GM19468 (cell line): Measurements from ENCODE around the gene NLGN1.

Source experiments
- ATAC-seq: cut with Tn5 transposase; IDR thresholded peaks from one replicate; pipeline ENCODE4 v1.9.1; 2021; ENCODE audit warnings: mild to moderate bottlenecking, moderate library complexity, moderate number of reproducible peaks; ENCODE audit not compliant: unreplicated experiment; ENCODE audit errors: extremely low read depth

The NLGN1 gene

GRCh38 chr3:174285242-174285864, 887.8 kb downstream of the NLGN1 start:
- ATAC-seq: no peak

DNA sequence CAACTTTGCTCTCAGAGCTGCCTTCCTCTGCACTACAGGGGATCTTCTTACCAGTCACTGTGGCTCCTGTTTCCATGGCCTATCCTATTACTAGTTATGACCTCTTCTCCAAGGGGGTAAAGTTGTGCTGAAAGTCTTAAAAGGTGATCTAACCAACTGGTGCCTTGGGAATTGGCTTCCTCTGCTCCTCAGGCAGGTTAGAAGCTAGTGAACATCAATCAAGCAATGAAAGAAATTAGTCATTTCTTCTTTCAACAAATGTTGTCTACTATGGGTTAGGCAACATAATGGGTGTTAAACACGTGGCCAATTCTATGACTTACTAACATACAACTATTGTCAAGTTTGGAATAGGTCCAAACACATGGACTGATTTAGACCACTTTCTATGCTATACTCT, 890.2 kb downstream of the NLGN1 start:
- ATAC-seq: no peak

GRCh38 chr3:174294616-174295015, 897.1 kb downstream of the NLGN1 start:
- ATAC-seq: no peak

DNA sequence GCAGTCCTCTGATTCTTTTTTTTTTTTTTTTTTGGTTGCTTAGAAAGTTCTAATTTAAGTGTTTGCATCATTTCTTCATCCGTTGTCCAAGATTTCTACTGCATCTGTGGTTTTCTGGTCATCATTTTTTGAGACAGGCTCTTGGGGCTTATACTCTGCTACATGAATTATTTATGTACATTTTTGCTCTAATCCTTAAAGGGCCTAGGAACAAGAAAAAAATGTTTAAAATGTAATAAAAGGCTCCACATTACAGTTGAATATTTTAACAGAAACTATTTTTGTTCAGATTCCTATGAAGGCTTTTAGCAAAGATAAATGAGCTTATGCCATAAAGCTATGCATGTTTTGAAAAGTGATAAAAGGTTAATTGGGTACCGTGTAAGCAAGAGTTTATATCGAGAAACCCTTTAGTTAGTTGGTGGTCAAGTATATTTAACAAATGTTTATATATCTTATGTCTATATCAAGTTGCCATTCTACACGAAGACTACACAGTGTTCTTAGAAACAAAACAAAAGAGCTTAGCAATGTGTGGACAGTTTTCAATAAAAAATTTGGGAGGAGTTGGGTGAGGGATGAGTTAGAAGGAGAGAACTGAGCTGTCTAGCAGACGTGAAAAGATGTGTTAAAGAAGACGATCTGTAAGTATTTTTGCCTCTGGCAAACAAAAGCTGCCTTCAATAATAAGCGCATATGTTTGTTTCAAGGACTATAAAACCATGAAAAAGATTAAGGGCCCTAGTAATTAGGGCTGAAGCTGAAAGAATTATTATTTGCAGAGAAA, 898.0 kb downstream of the NLGN1 start:
- ATAC-seq: no peak

DNA sequence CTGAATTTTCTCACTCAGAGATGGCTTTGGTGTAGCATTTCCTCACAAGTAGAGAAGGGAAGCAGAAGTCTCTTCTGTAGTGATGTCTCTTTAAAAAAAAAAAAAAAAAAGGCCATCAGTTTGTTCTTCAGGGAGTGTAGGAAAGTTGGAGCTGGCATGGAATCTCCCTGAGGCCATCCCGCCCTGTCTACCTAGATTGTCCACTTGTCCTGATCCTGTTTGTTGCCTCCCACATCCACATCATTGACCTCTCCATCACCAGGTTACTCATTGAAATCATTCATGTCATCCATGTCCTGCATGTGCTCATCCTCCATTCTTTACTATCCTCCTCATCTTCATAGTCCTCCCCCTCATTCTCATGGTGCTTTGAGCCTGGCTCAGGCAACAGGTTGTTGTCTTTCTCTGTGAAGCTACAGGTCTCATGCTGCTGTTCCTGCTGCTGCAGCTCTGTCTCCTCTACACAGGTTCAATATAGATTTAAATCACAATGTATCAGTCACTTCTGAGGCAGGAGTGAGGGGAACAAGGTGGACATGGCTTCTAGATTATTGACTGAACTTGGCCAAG, 905.3 kb downstream of the NLGN1 start:
- no peak for ATAC-seq

DNA sequence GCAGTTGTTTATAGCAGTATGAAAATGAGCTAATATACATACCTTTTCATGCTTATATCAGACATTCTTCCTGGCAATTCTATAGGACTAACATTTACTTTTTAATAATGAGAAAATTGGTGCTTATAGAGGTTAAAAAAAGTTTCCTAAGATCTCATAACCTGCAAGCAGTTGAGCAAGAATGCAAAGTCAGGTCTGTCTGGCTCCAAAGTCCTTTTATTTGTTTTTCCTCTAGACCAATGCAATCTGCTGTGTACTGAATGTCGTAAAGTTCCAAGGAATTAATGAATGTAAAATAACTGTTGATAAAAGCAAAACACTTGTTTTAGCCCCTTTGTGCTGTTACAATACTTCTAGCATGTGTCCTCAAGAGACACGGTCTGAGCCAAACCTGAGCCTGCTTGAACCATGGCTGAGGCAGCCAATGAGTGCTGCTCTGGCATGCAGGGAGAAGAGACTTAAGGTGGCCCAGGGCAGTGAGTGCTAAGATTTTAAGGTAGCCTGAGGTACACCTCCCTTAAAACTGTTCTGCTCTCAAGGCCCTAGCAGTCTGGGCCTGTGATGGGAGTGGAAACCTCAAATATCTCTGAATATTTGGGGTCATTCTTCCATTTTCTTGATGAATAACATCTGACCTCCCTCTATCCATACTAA, 906.5 kb downstream of the NLGN1 start:
- no peak for ATAC-seq

GRCh38 chr3:174308736-174309135, 911.2 kb downstream of the NLGN1 start:
- no peak for ATAC-seq

DNA sequence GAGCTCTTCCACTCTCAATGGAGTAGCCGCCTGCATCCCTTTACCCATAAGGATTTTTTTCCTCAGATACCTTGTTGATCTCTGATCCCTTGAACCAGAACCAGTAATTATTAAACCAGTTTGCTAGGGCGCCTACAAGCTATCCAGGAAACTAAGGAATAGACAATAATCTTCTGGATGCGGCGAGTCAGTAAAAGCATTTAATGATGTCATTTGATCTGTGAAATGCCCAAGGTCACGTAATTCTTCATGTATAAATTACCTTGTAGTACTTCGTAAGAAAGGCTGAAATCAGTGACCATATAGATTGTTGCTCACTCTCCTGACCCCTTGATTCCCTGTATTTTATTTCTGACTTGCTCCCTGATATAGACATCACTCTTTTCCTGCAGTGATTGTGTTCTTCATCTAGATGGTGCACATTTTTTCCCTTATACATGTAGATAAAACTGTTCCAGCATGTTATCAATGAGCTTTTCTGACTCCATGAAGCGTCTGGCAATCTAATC, 913.0 kb downstream of the NLGN1 start:
- ATAC-seq: no peak

DNA sequence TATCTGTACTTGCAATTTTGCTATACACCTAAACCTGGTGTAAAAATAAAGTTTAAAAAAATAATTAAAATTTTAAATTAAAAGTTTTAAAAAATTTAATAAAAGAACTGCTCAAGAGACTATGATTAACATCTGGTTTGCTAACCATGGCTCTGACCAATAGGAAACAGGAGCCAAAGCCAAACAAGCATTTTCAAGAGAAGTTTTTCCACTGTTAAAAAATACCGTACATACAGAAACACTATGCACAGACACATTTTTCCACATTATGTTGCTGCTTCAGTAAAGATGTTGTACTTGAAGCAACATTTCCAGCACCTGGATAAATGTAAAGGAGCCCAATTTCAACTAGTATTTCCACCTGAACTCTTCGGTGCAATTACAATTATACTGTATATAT, 917.7 kb downstream of the NLGN1 start:
- ATAC-seq: no peak

- no peak for ATAC-seq
These were observed 919.5 kb downstream of the NLGN1 start for GRCh38 chr3:174317005-174317404.

- no peak for ATAC-seq
These were observed 920.6 kb downstream of the NLGN1 start for GRCh38 chr3:174318181-174318580.

GRCh38 chr3:174321548-174321947, 924.0 kb downstream of the NLGN1 start:
- no peak for ATAC-seq

DNA sequence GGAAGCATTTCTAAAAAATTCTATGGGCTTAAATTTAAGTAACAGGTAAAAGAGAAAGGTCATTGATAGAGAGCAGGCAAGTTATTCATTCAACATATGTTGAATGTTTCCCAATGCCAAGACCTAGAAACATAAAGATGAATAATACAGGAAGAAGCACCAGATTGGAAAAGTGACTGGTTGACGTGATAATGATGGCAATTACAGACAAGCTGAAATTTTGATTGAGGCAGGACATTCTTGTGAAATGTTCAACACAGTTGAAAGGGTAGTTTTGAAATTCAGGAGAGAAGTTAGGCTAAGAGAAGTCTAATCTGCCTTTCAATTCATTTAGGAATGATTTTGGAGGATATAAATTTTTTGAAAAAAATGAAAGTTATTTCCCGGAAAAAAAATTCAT, 925.2 kb downstream of the NLGN1 start:
- ATAC-seq: no peak

DNA sequence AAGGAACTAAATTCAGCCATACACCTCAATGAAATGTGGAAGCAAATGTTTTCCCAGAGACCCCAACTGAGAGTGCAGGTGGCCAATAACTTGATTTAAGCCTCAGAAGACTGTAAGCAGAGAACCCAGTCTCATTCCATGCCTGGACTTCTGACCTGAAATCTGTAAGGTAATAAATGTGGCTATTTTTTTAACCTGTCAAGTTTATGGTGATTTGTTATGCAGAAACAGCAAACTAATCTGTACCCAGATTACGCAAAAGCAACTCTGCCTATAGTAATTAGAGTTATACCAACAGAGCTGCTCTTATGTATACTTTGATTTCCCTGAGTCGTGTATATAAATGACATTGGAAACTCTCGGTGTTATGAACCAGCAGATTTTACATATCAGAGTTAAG, 927.6 kb downstream of the NLGN1 start:
- no peak for ATAC-seq

GRCh38 chr3:174325834-174326700, 928.5 kb downstream of the NLGN1 start:
- no peak for ATAC-seq

DNA sequence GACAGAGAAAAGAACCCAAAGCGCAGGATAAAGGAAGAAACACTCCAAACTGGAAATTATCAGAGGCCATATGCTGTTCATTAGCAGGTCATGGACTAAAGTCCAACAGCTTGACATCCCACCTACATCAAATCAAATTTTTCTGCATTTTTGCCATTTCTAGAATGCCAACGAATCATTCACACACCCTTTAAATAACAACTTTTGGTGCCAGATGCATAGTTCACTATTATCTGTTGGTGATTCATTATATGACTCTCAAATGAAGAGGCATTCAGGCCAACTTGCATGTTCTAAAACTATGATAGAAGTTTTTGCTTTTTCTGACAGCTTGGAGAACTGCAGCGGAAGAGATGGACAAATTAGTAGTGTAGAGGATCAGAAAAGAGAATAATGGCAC, 931.8 kb downstream of the NLGN1 start:
- ATAC-seq: no peak

GRCh38 chr3:174330303-174330702, 932.8 kb downstream of the NLGN1 start:
- no peak for ATAC-seq

DNA sequence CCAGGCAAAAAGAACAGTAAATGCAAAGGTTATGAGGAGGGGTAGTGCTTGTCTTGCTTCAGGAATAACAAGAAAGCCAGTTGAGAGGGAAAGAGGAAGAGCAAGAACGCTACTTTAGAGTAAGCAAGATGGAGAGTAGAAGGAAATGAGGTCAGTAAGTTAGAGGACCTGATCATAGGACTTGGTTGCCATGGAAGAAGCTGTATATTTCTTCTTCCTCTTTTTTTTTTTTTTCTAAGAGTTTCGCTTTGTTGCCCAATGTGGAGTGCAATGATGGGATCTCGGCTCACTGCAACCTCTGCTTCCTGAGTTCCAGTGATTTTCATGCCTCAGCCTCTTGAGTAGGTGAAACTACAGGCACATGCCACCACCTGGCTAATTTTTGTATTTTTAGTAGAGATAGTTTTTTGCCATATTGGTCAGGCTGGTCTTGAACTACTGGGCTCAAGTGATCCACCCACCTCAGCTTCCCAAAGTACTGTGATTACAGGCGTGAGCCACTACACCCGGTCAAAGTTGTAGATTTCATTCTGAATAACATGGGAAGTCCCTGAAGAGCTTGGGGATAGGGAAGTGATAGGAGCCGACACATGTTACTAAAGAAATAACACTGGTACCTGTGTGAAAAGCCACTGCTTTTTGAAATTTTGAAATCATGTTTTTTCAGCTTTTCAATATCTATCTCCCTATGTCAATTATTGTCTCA, 933.7 kb downstream of the NLGN1 start:
- ATAC-seq: no peak

DNA sequence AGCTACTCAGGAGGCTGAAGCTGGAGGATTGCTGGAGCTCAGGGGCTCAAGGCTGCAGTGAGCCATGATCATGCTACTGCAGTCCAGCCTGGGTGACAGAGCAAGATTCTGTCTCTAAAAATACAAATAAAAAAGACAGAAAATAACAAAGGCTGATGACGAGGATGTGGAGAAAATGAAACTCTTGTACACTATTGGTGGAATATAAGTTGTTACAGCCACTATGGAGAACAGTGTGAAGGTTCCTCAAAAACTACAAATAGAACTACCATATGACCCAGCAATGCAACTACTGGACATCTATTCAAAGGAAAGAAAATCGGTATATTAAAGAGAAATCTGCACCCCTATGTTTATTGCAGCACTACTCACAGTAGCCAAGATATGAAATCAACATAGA, 934.8 kb downstream of the NLGN1 start:
- no peak for ATAC-seq
